ENCODE results near the gene CAMSAP2.

CAMSAP2 gene

DNA sequence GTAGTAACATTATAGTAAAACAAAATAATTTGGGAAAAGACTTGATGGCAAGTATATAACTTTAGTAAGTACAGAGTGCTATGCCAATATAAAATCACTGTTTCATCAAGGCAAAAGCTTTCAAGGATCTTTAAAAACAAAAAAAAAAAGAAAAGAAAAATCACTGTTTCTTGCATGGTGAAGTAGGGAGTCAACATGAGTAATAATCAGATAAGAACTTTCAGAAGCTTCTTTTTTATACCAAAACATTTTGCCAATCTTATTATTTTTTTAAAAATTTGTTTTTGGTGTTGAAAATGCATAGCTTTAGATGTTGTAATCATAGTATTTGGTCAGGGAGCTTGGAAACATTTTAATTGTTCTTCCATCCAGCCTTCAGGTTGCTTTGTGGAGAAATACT, 37.2 kb downstream of the CAMSAP2 start:
- Histone ChIP-seq H3K79me2 (ENCODE audit: insufficient read depth, low read length) (no peaks in the 10 kb centered on the region), H4K20me1 (ENCODE audit: low read depth, low read length) (no peaks in the 10 kb centered on the region), H3K27ac (ENCODE audit: low read depth, low read length) (no peak overlapping the region)

DNA sequence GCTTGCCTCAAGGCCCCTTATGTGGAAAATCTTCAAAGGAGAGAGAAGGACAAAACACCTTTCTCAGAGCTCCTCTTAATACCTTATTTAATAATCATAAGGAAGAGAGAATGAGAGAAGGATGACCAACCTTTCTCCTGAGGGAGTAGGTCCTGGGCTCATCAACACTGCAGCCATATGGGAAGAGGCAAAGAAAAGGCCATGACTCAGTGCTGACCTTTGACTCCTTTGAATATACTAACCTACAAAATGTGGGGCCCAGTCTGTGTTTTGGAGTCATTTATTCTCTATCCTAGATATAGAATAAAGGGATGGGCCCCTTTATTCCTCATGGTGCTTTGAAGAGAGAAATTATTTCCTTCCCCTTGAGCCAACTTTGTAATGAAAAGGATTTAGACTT, 38.3 kb downstream of the CAMSAP2 start:
- no peak for TF ChIP-seq EZH2phosphoT487 (conservative IDR thresholded peaks at IDR 0.05; ENCODE audit: low read length)
- TF ChIP-seq, protein P1, sequence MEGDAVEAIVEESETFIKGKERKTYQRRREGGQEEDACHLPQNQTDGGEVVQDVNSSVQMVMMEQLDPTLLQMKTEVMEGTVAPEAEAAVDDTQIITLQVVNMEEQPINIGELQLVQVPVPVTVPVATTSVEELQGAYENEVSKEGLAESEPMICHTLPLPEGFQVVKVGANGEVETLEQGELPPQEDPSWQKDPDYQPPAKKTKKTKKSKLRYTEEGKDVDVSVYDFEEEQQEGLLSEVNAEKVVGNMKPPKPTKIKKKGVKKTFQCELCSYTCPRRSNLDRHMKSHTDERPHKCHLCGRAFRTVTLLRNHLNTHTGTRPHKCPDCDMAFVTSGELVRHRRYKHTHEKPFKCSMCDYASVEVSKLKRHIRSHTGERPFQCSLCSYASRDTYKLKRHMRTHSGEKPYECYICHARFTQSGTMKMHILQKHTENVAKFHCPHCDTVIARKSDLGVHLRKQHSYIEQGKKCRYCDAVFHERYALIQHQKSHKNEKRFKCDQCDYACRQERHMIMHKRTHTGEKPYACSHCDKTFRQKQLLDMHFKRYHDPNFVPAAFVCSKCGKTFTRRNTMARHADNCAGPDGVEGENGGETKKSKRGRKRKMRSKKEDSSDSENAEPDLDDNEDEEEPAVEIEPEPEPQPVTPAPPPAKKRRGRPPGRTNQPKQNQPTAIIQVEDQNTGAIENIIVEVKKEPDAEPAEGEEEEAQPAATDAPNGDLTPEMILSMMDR (IDR thresholded peaks at IDR 0.05; ENCODE audit: insufficient read depth, low read length, poor library complexity, severe bottlenecking) = no peak
- H3K79me2 ChIP-seq (ENCODE audit: insufficient read depth, low read length) = no peaks in the 10 kb centered on the region

More for the DNA sequence above, 37.2 kb downstream of the CAMSAP2 start:
- Histone ChIP-seq H3F3A (ENCODE audit: insufficient read depth) (no peaks in the 10 kb centered on the region), H3K27me3 (ENCODE audit: low read length) (no peaks in the 10 kb centered on the region), H3K4me3 (ENCODE audit: insufficient read depth, low read length, poor library complexity, severe bottlenecking) (no peak overlapping the region), H3K36me3 (ENCODE audit: low read length) (no peaks in the 10 kb centered on the region), H3K4me2 (ENCODE audit: low read depth, low read length, poor library complexity, severe bottlenecking) (no peak overlapping the region), H2AFZ (ENCODE audit: low read depth, low read length, severe bottlenecking) (no peak overlapping the region), H3K9me3 (ENCODE audit: insufficient read depth, low read length) (no peaks in the 10 kb centered on the region), H3K9ac (ENCODE audit: low read length) (no peak overlapping the region), H3K9me2 (replicated peaks; ENCODE audit: insufficient read depth, low read length) (no peaks in the 10 kb centered on the region)
- TF ChIP-seq, protein P1 (IDR thresholded peaks at IDR 0.05; ENCODE audit: insufficient read depth, low read length, poor library complexity, severe bottlenecking) = no peak
- TF ChIP-seq EZH2phosphoT487 (conservative IDR thresholded peaks at IDR 0.05; ENCODE audit: low read length) = no peak

DNA sequence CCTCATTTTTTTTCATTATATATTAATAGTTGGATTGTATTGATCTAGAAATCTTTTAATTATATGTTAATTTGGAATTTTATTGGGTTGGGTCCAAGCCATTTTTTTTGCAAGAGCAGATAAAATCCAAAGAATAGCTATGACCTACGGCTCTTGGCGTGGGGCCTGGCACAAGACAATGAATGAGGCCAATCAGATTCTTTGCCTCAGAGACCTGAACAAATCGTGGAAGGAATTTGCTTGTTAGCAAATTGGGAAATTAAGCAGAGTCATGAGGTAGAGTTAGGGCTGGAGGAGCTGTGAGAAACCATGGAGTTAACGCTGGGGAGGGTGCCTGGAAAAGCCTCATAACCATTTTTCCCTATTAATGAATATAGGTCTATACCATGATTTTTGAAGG, 40.1 kb downstream of the CAMSAP2 start:
- Histone ChIP-seq H3K9ac (ENCODE audit: low read length) (no peak overlapping the region), H3K27me3 (ENCODE audit: low read length) (no peaks in the 10 kb centered on the region), H3K79me2 (ENCODE audit: insufficient read depth, low read length) (no peaks in the 10 kb centered on the region), H3K4me3 (ENCODE audit: insufficient read depth, low read length, poor library complexity, severe bottlenecking) (no peak overlapping the region), H3F3A (ENCODE audit: insufficient read depth) (no peaks in the 10 kb centered on the region), H3K36me3 (ENCODE audit: low read length) (no peaks in the 10 kb centered on the region), H3K9me2 (replicated peaks; ENCODE audit: insufficient read depth, low read length) (no peaks in the 10 kb centered on the region), H2AFZ (ENCODE audit: low read depth, low read length, severe bottlenecking) (no peak overlapping the region), H3K4me2 (ENCODE audit: low read depth, low read length, poor library complexity, severe bottlenecking) (no peak overlapping the region), H3K9me3 (ENCODE audit: insufficient read depth, low read length) (no peaks in the 10 kb centered on the region), H4K20me1 (ENCODE audit: low read depth, low read length) (no peaks in the 10 kb centered on the region), H3K27ac (ENCODE audit: low read depth, low read length) (no peak overlapping the region)
- TF ChIP-seq, protein P1 (IDR thresholded peaks at IDR 0.05; ENCODE audit: insufficient read depth, low read length, poor library complexity, severe bottlenecking) = no peak
- no peak for TF ChIP-seq EZH2phosphoT487 (conservative IDR thresholded peaks at IDR 0.05; ENCODE audit: low read length)

More for the DNA sequence above, 38.3 kb downstream of the CAMSAP2 start:
- Histone ChIP-seq H3F3A (ENCODE audit: insufficient read depth) (no peaks in the 10 kb centered on the region), H2AFZ (ENCODE audit: low read depth, low read length, severe bottlenecking) (no peak overlapping the region), H3K9ac (ENCODE audit: low read length) (no peak overlapping the region), H3K36me3 (ENCODE audit: low read length) (no peaks in the 10 kb centered on the region), H3K4me3 (ENCODE audit: insufficient read depth, low read length, poor library complexity, severe bottlenecking) (no peak overlapping the region), H3K9me2 (replicated peaks; ENCODE audit: insufficient read depth, low read length) (no peaks in the 10 kb centered on the region), H3K27ac (ENCODE audit: low read depth, low read length) (no peak overlapping the region), H3K9me3 (ENCODE audit: insufficient read depth, low read length) (no peaks in the 10 kb centered on the region), H4K20me1 (ENCODE audit: low read depth, low read length) (no peaks in the 10 kb centered on the region), H3K4me2 (ENCODE audit: low read depth, low read length, poor library complexity, severe bottlenecking) (no peak overlapping the region), H3K27me3 (ENCODE audit: low read length) (no peaks in the 10 kb centered on the region)

All from SU-DHL-6 (cell line).